HCT116 (cell line): ENCODE results near the gene GDE1.

Experiments
- CBX3 ChIP-seq: IDR thresholded peaks from 2 replicates; pipeline ENCODE4 v1.6.1; 2012; ENCODE audit warnings: low read depth
- RAD21 ChIP-seq: IDR thresholded peaks from 2 replicates; pipeline ENCODE4 v1.6.1; 2012; ENCODE audit warnings: low read depth, mild to moderate bottlenecking

- TF ChIP-seq CBX3 (no peak), RAD21 (no peak)
These were observed at the start of gene GDE1 for GRCh38 chr16:19521471-19522396.
